NOMO-1 treated with dmso at 0.1 percent for 144 hours (cell line): ENCODE results near the gene OPCML.

Experiments used
- DNase-seq: peaks from one replicate; lab custom pipeline; 2025; ENCODE audit not compliant: unreplicated experiment; lab: John Stamatoyannopoulos, UW

Gene OPCML

GRCh38 chr11:132551016-132551415 lies 981.3 kb downstream of the OPCML start:
- peak; percentile 9 for DNase-seq

GRCh38 chr11:132549561-132549960 lies 982.7 kb downstream of the OPCML start:
- no peak for DNase-seq

- DNase-seq, result no peak
Observed at GRCh38 chr11:132549001-132549400, 983.3 kb downstream of the OPCML start.

- no peak for DNase-seq
Observed at GRCh38 chr11:132544007-132544406, 988.3 kb downstream of the OPCML start.

- DNase-seq, result no peak
Observed at GRCh38 chr11:132541794-132542193, 990.5 kb downstream of the OPCML start.

- peak; percentile 55 for DNase-seq
Observed at GRCh38 chr11:132540581-132540980, 991.7 kb downstream of the OPCML start.

- no peak for DNase-seq
Observed at GRCh38 chr11:132539590-132540368, 992.5 kb downstream of the OPCML start.

GRCh38 chr11:132538642-132539041 lies 993.7 kb downstream of the OPCML start:
- no peak for DNase-seq

GRCh38 chr11:132535830-132536229 lies 996.5 kb downstream of the OPCML start:
- no peak for DNase-seq

GRCh38 chr11:132531921-132532320 lies 1000.4 kb downstream of the OPCML start:
- no peak for DNase-seq

- no peak for DNase-seq
Observed at GRCh38 chr11:132528181-132528580, 1004.1 kb downstream of the OPCML start.

GRCh38 chr11:132523929-132524328 lies 1008.4 kb downstream of the OPCML start:
- no peak for DNase-seq

- no peak for DNase-seq
Observed at GRCh38 chr11:132520199-132520598, 1012.1 kb downstream of the OPCML start.

GRCh38 chr11:132519241-132519815 lies 1013.0 kb downstream of the OPCML start:
- DNase-seq, result no peak

- DNase-seq, result no peak
Observed at GRCh38 chr11:132504501-132505041, 1027.7 kb downstream of the OPCML start.

- no peak for DNase-seq
Observed at GRCh38 chr11:132501356-132501755, 1030.9 kb downstream of the OPCML start.

GRCh38 chr11:132499661-132500060 lies 1032.6 kb downstream of the OPCML start:
- DNase-seq, result no peak

- DNase-seq, result no peak
Observed at GRCh38 chr11:132496341-132496740, 1036.0 kb downstream of the OPCML start.

- DNase-seq, result no peak
Observed at GRCh38 chr11:132493801-132494200, 1038.5 kb downstream of the OPCML start.

- DNase-seq, result no peak
Observed at GRCh38 chr11:132490978-132491377, 1041.3 kb downstream of the OPCML start.

GRCh38 chr11:132486060-132486459 lies 1046.2 kb downstream of the OPCML start:
- DNase-seq, result no peak

GRCh38 chr11:132475026-132475425 lies 1057.3 kb downstream of the OPCML start:
- no peak for DNase-seq
